ENCODE data around the gene CASP5.

CASP5 gene

GRCh38 chr11:105032495-105032894 lies 9.5 kb upstream of the CASP5 start:
- no peak overlapping the region for H3K27ac ChIP-seq (ENCODE audit: low read depth, low read length)
- H3K4me3 ChIP-seq (ENCODE audit: low read depth, low read length): no peak overlapping the region
- H3K4me1 ChIP-seq (ENCODE audit: control insufficient read depth, insufficient read depth, low read length): no peaks in the 10 kb centered on the region
- H3K36me3 ChIP-seq (ENCODE audit: control insufficient read depth, insufficient read depth, low read length): no peaks in the 10 kb centered on the region
- peaks cover 4% of the 10 kb centered on the region for H3K9me3 ChIP-seq (ENCODE audit: control insufficient read depth, insufficient read depth, low read depth, low read length)
- no peaks in the 10 kb centered on the region for H3K27me3 ChIP-seq (ENCODE audit: control insufficient read depth, insufficient read depth, low read length)
- H3K9ac ChIP-seq (ENCODE audit: low read length): no peak overlapping the region

- Histone ChIP-seq H3K27ac (ENCODE audit: low read depth, low read length) (no peak overlapping the region), H3K4me3 (ENCODE audit: low read depth, low read length) (no peak overlapping the region), H3K9ac (ENCODE audit: low read length) (no peak overlapping the region), H3K9me3 (ENCODE audit: control insufficient read depth, insufficient read depth, low read depth, low read length) (no peaks in the 10 kb centered on the region), H3K4me1 (ENCODE audit: control insufficient read depth, insufficient read depth, low read length) (no peaks in the 10 kb centered on the region), H3K27me3 (ENCODE audit: control insufficient read depth, insufficient read depth, low read length) (no peaks in the 10 kb centered on the region), H3K36me3 (ENCODE audit: control insufficient read depth, insufficient read depth, low read length) (no peaks in the 10 kb centered on the region)
Observed at GRCh38 chr11:105027678-105028077, 4.7 kb upstream of the CASP5 start.

- H3K4me3 ChIP-seq (ENCODE audit: low read depth, low read length): no peak overlapping the region
- H3K9ac ChIP-seq (ENCODE audit: low read length): no peak overlapping the region
- no peaks in the 10 kb centered on the region for H3K9me3 ChIP-seq (ENCODE audit: control insufficient read depth, insufficient read depth, low read depth, low read length)
- no peaks in the 10 kb centered on the region for H3K36me3 ChIP-seq (ENCODE audit: control insufficient read depth, insufficient read depth, low read length)
- H3K4me1 ChIP-seq (ENCODE audit: control insufficient read depth, insufficient read depth, low read length): no peaks in the 10 kb centered on the region
- H3K27ac ChIP-seq (ENCODE audit: low read depth, low read length): no peak overlapping the region
- H3K27me3 ChIP-seq (ENCODE audit: control insufficient read depth, insufficient read depth, low read length): no peaks in the 10 kb centered on the region
Observed at GRCh38 chr11:105024394-105024793, 1.4 kb upstream of the CASP5 start.

- no peaks in the 10 kb centered on the region for H3K36me3 ChIP-seq (ENCODE audit: control insufficient read depth, insufficient read depth, low read length)
- no peaks in the 10 kb centered on the region for H3K27me3 ChIP-seq (ENCODE audit: control insufficient read depth, insufficient read depth, low read length)
- no peak overlapping the region for H3K4me3 ChIP-seq (ENCODE audit: low read depth, low read length)
- no peak overlapping the region for H3K27ac ChIP-seq (ENCODE audit: low read depth, low read length)
- H3K9me3 ChIP-seq (ENCODE audit: control insufficient read depth, insufficient read depth, low read depth, low read length): no peaks in the 10 kb centered on the region
- H3K4me1 ChIP-seq (ENCODE audit: control insufficient read depth, insufficient read depth, low read length): no peaks in the 10 kb centered on the region
- H3K9ac ChIP-seq (ENCODE audit: low read length): no peak overlapping the region
Observed at GRCh38 chr11:105022527-105022926, 441 bp downstream of the CASP5 start.

- H3K4me1 ChIP-seq (ENCODE audit: control insufficient read depth, insufficient read depth, low read length): no peaks in the 10 kb centered on the region
- no peak overlapping the region for H3K27ac ChIP-seq (ENCODE audit: low read depth, low read length)
- no peaks in the 10 kb centered on the region for H3K27me3 ChIP-seq (ENCODE audit: control insufficient read depth, insufficient read depth, low read length)
- H3K9ac ChIP-seq (ENCODE audit: low read length): no peak overlapping the region
- no peak overlapping the region for H3K4me3 ChIP-seq (ENCODE audit: low read depth, low read length)
- H3K36me3 ChIP-seq (ENCODE audit: control insufficient read depth, insufficient read depth, low read length): no peaks in the 10 kb centered on the region
- no peaks in the 10 kb centered on the region for H3K9me3 ChIP-seq (ENCODE audit: control insufficient read depth, insufficient read depth, low read depth, low read length)
Observed at GRCh38 chr11:105007463-105007862, 15.5 kb downstream of the CASP5 start.

GRCh38 chr11:105005451-105005845 lies 17.5 kb downstream of the CASP5 start:
- H3K9ac ChIP-seq (ENCODE audit: low read length): no peak overlapping the region
- no peaks in the 10 kb centered on the region for H3K4me1 ChIP-seq (ENCODE audit: control insufficient read depth, insufficient read depth, low read length)
- no peak overlapping the region for H3K27ac ChIP-seq (ENCODE audit: low read depth, low read length)
- H3K36me3 ChIP-seq (ENCODE audit: control insufficient read depth, insufficient read depth, low read length): no peaks in the 10 kb centered on the region
- no peaks in the 10 kb centered on the region for H3K27me3 ChIP-seq (ENCODE audit: control insufficient read depth, insufficient read depth, low read length)
- no peaks in the 10 kb centered on the region for H3K9me3 ChIP-seq (ENCODE audit: control insufficient read depth, insufficient read depth, low read depth, low read length)
- no peak overlapping the region for H3K4me3 ChIP-seq (ENCODE audit: low read depth, low read length)

GRCh38 chr11:105004021-105004420 lies 18.9 kb downstream of the CASP5 start:
- no peaks in the 10 kb centered on the region for H3K9me3 ChIP-seq (ENCODE audit: control insufficient read depth, insufficient read depth, low read depth, low read length)

GRCh38 chr11:105003151-105003550 lies 19.8 kb downstream of the CASP5 start:
- no peak overlapping the region for H3K4me3 ChIP-seq (ENCODE audit: low read depth, low read length)
- H3K27ac ChIP-seq (ENCODE audit: low read depth, low read length): no peak overlapping the region
- no peaks in the 10 kb centered on the region for H3K36me3 ChIP-seq (ENCODE audit: control insufficient read depth, insufficient read depth, low read length)
- no peaks in the 10 kb centered on the region for H3K27me3 ChIP-seq (ENCODE audit: control insufficient read depth, insufficient read depth, low read length)
- no peak overlapping the region for H3K9ac ChIP-seq (ENCODE audit: low read length)
- H3K4me1 ChIP-seq (ENCODE audit: control insufficient read depth, insufficient read depth, low read length): no peaks in the 10 kb centered on the region
- no peaks in the 10 kb centered on the region for H3K9me3 ChIP-seq (ENCODE audit: control insufficient read depth, insufficient read depth, low read depth, low read length)

More at GRCh38 chr11:105004021-105004420, 18.9 kb downstream of the CASP5 start:
- no peaks in the 10 kb centered on the region for H3K27me3 ChIP-seq (ENCODE audit: control insufficient read depth, insufficient read depth, low read length)
- H3K9ac ChIP-seq (ENCODE audit: low read length): no peak overlapping the region
- H3K36me3 ChIP-seq (ENCODE audit: control insufficient read depth, insufficient read depth, low read length): no peaks in the 10 kb centered on the region
- no peak overlapping the region for H3K27ac ChIP-seq (ENCODE audit: low read depth, low read length)
- no peaks in the 10 kb centered on the region for H3K4me1 ChIP-seq (ENCODE audit: control insufficient read depth, insufficient read depth, low read length)
- H3K4me3 ChIP-seq (ENCODE audit: low read depth, low read length): no peak overlapping the region

- H3K9ac ChIP-seq (ENCODE audit: low read length): no peak overlapping the region
- H3K27ac ChIP-seq (ENCODE audit: low read depth, low read length): no peak overlapping the region
- H3K4me3 ChIP-seq (ENCODE audit: low read depth, low read length): no peak overlapping the region
- no peaks in the 10 kb centered on the region for H3K9me3 ChIP-seq (ENCODE audit: control insufficient read depth, insufficient read depth, low read depth, low read length)
- H3K4me1 ChIP-seq (ENCODE audit: control insufficient read depth, insufficient read depth, low read length): no peaks in the 10 kb centered on the region
- H3K36me3 ChIP-seq (ENCODE audit: control insufficient read depth, insufficient read depth, low read length): no peaks in the 10 kb centered on the region
- H3K27me3 ChIP-seq (ENCODE audit: control insufficient read depth, insufficient read depth, low read length): no peaks in the 10 kb centered on the region
Observed at GRCh38 chr11:105000797-105001196, 22.2 kb downstream of the CASP5 start.

- no peak overlapping the region for H3K9ac ChIP-seq (ENCODE audit: low read length)
- no peak overlapping the region for H3K4me3 ChIP-seq (ENCODE audit: low read depth, low read length)
- no peaks in the 10 kb centered on the region for H3K36me3 ChIP-seq (ENCODE audit: control insufficient read depth, insufficient read depth, low read length)
- no peaks in the 10 kb centered on the region for H3K4me1 ChIP-seq (ENCODE audit: control insufficient read depth, insufficient read depth, low read length)
- H3K27ac ChIP-seq (ENCODE audit: low read depth, low read length): no peak overlapping the region
- H3K27me3 ChIP-seq (ENCODE audit: control insufficient read depth, insufficient read depth, low read length): no peaks in the 10 kb centered on the region
- H3K9me3 ChIP-seq (ENCODE audit: control insufficient read depth, insufficient read depth, low read depth, low read length): no peaks in the 10 kb centered on the region
Observed at GRCh38 chr11:105000167-105000566, 22.8 kb downstream of the CASP5 start.

GRCh38 chr11:104999721-105000120 lies 23.2 kb downstream of the CASP5 start:
- Histone ChIP-seq H3K36me3 (ENCODE audit: control insufficient read depth, insufficient read depth, low read length) (no peaks in the 10 kb centered on the region), H3K4me3 (ENCODE audit: low read depth, low read length) (no peak overlapping the region), H3K9me3 (ENCODE audit: control insufficient read depth, insufficient read depth, low read depth, low read length) (no peaks in the 10 kb centered on the region), H3K27ac (ENCODE audit: low read depth, low read length) (no peak overlapping the region), H3K9ac (ENCODE audit: low read length) (no peak overlapping the region), H3K27me3 (ENCODE audit: control insufficient read depth, insufficient read depth, low read length) (no peaks in the 10 kb centered on the region), H3K4me1 (ENCODE audit: control insufficient read depth, insufficient read depth, low read length) (no peaks in the 10 kb centered on the region)

- Histone ChIP-seq H3K4me3 (ENCODE audit: low read depth, low read length) (no peak overlapping the region), H3K4me1 (ENCODE audit: control insufficient read depth, insufficient read depth, low read length) (no peaks in the 10 kb centered on the region), H3K27me3 (ENCODE audit: control insufficient read depth, insufficient read depth, low read length) (no peaks in the 10 kb centered on the region), H3K9ac (ENCODE audit: low read length) (no peak overlapping the region), H3K36me3 (ENCODE audit: control insufficient read depth, insufficient read depth, low read length) (no peaks in the 10 kb centered on the region), H3K27ac (ENCODE audit: low read depth, low read length) (no peak overlapping the region), H3K9me3 (ENCODE audit: control insufficient read depth, insufficient read depth, low read depth, low read length) (no peaks in the 10 kb centered on the region)
Observed at GRCh38 chr11:104997288-104997687, 25.7 kb downstream of the CASP5 start.

Data from HUES6 (cell line).